K562 (cell line): ENCODE results near the gene THAP11. TPM values are rescaled to one million over a fixed set of nuclear protein-coding genes. Genes with fewer than 3 reads are reported as not detected.

Source experiments
- BRD4 ChIP-seq: fragments of 200-600 bp; sonication (generic); IDR thresholded peaks from 2 replicates; pipeline ENCODE4 v1.6.1; 2017; ENCODE audit warnings: inconsistent platforms
- BRF2 ChIP-seq: IDR thresholded peaks from 3 replicates; pipeline ENCODE4 v1.6.1; 2011; ENCODE audit warnings: borderline replicate concordance, mild to moderate bottlenecking; ENCODE audit not compliant: insufficient read length, insufficient read depth
- E4F1 ChIP-seq: fragments of 250-450 bp; sonication (Bioruptor Pico); IDR thresholded peaks from 2 replicates; pipeline ENCODE4 v1.5.0; 2021; ENCODE audit warnings: mild to moderate bottlenecking, borderline replicate concordance
- FOXO4 ChIP-seq: fragments of 450-650 bp; formaldehyde crosslinking; IDR thresholded peaks from 2 replicates; pipeline ENCODE4 v1.4.0; 2020; ENCODE audit warnings: mild to moderate bottlenecking, moderate library complexity
- GABPB1 ChIP-seq: sonication (generic); formaldehyde crosslinking; IDR thresholded peaks from 2 replicates; pipeline ENCODE4 v1.8.0; 2022; ENCODE audit warnings: mild to moderate bottlenecking, missing genetic modification reagents
- HEY1 ChIP-seq: fragments of 250-450 bp; sonication (Bioruptor Pico); IDR thresholded peaks from 2 replicates; pipeline ENCODE4 v1.5.0; 2020; ENCODE audit warnings: mild to moderate bottlenecking, moderate library complexity, borderline replicate concordance
- NR0B1 ChIP-seq: fragments of 450-650 bp; IDR thresholded peaks from one replicate; pipeline ENCODE4 v1.6.1; 2018; ENCODE audit warnings: mild to moderate bottlenecking, moderate library complexity; ENCODE audit not compliant: partially characterized antibody
- OTX1 ChIP-seq: fragments of 450-650 bp; formaldehyde crosslinking; IDR thresholded peaks from 2 replicates; pipeline ENCODE4 v1.4.0; 2022; ENCODE audit warnings: mild to moderate bottlenecking
- PHF20 ChIP-seq: fragments of 450-650 bp; IDR thresholded peaks from 2 replicates; pipeline ENCODE4 v1.6.1; 2018; ENCODE audit not compliant: partially characterized antibody
- TAL1 ChIP-seq: fragments of 450-650 bp; IDR thresholded peaks from 2 replicates; pipeline ENCODE4 v1.6.1; 2016; ENCODE audit warnings: mild to moderate bottlenecking
- ZNF324 ChIP-seq: fragments of 250-450 bp; sonication (Bioruptor Pico); IDR thresholded peaks from 2 replicates; pipeline ENCODE4 v1.4.0; 2020; ENCODE audit warnings: mild to moderate bottlenecking
- ZNF589 ChIP-seq: fragments of 200-800 bp; sonication (Bioruptor generic); IDR thresholded peaks from 2 replicates; pipeline ENCODE4 v1.6.1; 2016; ENCODE audit warnings: low read depth, missing genetic modification characterization, missing compliant biosample characterization
- ZNF780A ChIP-seq: fragments of 250-450 bp; sonication (Bioruptor Pico); IDR thresholded peaks from 2 replicates; pipeline ENCODE4 v1.5.0; 2021; ENCODE audit warnings: mild to moderate bottlenecking
- ZNF785 ChIP-seq: fragments of 250-450 bp; sonication (Bioruptor Pico); IDR thresholded peaks from 2 replicates; pipeline ENCODE4 v1.4.0; 2020; ENCODE audit warnings: mild to moderate bottlenecking
- polyA plus RNA-seq, 8 experiments: library from polyadenylated mRNA; depleted of rRNA in 4 of 8; stranded (reverse) in 5 of 8; unstranded in 3 of 8; fragments of >200 nt; fragmentation: Nextera tagmentation in 2 of 8; fragmentation: Illumina TruSeq in 1 of 8; extraction: Ambion mirVana in 2 of 8; extraction: Trizol in 1 of 8; gene quantifications; 2 replicates each; pipeline versions ENCODE4 v1.2.1 to v1.2.3, GENCODE V29; 2011 to 2014; ENCODE audit warnings: inconsistent platforms in 1 of 8, missing spikeins in 1 of 8
- total RNA-seq, 7 experiments: library from RNA; depleted of rRNA in 6 of 7; stranded (reverse); fragments of >200 nt in 6 of 7; fragmentation: Illumina TruSeq in 2 of 7; extraction: Trizol in 2 of 7; gene quantifications; 2 replicates each; pipeline versions ENCODE4 v1.2.1 to v1.2.3, GENCODE V29; 2011 to 2021; ENCODE audit warnings: low replicate concordance in 1 of 7

Gene THAP11
- total and polyA plus RNA-seq, 9 of the 15 experiments (the other 6 are each of a cell fraction or from before 2014, with no cell fraction given), result 2.4 to 31.6 (median 21.4) TPM

- no peak for TF ChIP-seq E4F1
- no peak for TF ChIP-seq HEY1 (CRISPR knock-in tag)
- TF ChIP-seq NR0B1, result no peak
- TF ChIP-seq FOXO4 (CRISPR knock-in tag), result no peak
- TF ChIP-seq ZNF324, result no peak
- TF ChIP-seq OTX1 (CRISPR knock-in tag), result no peak
- TF ChIP-seq TAL1, result no peak
- TF ChIP-seq BRD4, result no peak
- TF ChIP-seq ZNF589 (CRISPR knock-in tag), result no peak
- no peak for TF ChIP-seq ZNF785 (CRISPR knock-in tag)
- TF ChIP-seq ZNF780A (CRISPR knock-in tag), result no peak
- no peak for TF ChIP-seq BRF2
- TF ChIP-seq GABPB1, result peak; percentile 82
- TF ChIP-seq PHF20, result peak; percentile 81
Measured at GRCh38 chr16:67833415-67834241, 8.5 kb upstream of the THAP11 start (continued).
